ENCODE results near the gene ELMOD1.

- TF ChIP-seq POLR2A (IDR thresholded peaks at IDR 0.05) (no peak), CTCF (IDR thresholded peaks at IDR 0.05) (no peak)
Measured at GRCh38 chr11:107708792-107709191, 117.8 kb downstream of the ELMOD1 start.
